CD1c-positive myeloid dendritic cell (primary cell): ENCODE measurements around the gene PELI3.
"Not testable (repeated sequence)": the region's sequence is repeated elsewhere in the genome, so short reads cannot be mapped to it uniquely, and the experiment has no call there.

ENCODE experiments used
- DNase-seq: peaks from one replicate; pipeline ENCODE4 v3.0.0-alpha.2; 2016; ENCODE audit errors: extremely low spot score

Gene PELI3, protein sequence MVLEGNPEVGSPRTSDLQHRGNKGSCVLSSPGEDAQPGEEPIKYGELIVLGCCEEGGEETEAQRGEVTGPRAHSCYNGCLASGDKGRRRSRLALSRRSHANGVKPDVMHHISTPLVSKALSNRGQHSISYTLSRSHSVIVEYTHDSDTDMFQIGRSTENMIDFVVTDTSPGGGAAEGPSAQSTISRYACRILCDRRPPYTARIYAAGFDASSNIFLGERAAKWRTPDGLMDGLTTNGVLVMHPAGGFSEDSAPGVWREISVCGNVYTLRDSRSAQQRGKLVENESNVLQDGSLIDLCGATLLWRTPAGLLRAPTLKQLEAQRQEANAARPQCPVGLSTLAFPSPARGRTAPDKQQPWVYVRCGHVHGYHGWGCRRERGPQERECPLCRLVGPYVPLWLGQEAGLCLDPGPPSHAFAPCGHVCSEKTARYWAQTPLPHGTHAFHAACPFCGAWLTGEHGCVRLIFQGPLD

DNA sequence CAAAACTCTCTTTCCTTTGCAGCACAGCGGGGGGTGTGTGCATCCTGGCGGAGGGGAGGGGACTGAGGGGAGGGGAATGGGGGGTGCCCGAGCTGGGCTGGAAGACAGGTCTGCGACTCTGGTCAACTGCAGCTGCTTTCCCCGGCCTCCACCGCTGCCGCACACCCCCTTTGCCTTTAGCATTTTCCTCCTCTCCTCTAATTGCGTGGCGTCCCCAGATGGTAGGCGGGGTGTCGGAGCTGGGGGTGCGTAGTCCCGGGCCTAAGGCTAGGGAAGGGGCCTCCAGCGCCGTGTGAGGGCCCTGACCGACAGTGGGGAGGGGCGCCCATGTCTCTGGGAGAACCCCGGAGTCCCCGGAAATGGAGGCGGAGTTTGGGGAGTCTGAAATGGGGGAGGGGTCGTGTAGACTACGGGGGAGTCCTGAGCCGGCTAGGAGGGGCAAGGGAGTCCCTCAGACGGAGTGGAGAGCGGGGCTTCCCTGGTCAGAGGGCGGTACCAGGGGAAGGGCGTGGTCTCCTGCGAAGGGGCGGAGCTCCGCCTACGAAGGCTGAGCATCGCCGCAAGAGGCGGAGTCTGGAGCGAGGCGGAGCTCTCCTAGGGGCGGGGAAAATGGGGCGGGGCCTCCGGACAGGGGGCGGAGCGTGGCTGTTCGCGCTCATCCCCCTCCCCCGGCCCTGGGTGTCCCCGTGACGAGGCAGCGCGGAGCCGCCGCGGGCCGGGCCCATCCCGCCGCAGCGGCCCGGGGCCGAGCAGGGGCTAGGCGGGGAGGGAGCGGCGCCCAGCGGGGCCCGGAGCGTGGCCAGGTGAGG, at the start of gene PELI3:
TSS of gene PELI3 (plus strand) at position 681 of the 809 bp plus-strand sequence. CDS start 1,224 bp downstream, outside the sequence.
- peak; percentile 95 for DNase-seq

DNA sequence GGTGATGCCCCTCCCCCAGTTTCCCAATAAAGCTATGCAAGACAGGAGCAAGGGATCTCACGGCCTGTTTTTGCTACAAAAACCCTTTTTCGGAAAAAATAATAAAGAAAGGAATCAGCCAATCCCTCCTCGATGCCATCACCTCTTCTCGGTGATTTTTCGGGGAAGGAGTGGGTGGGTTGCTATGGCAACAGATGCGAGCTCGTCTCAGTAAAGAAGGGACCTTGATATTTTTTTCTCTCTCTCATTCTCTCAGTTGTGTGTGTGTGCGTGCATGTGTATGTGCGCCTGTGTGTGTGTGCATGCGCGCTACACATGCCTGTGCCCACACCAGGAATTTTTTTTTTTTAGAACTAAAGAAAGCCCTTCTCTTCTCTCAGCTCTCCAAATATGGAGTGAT, 49.7 kb upstream of the PELI3 start:
- no peak for DNase-seq

DNA sequence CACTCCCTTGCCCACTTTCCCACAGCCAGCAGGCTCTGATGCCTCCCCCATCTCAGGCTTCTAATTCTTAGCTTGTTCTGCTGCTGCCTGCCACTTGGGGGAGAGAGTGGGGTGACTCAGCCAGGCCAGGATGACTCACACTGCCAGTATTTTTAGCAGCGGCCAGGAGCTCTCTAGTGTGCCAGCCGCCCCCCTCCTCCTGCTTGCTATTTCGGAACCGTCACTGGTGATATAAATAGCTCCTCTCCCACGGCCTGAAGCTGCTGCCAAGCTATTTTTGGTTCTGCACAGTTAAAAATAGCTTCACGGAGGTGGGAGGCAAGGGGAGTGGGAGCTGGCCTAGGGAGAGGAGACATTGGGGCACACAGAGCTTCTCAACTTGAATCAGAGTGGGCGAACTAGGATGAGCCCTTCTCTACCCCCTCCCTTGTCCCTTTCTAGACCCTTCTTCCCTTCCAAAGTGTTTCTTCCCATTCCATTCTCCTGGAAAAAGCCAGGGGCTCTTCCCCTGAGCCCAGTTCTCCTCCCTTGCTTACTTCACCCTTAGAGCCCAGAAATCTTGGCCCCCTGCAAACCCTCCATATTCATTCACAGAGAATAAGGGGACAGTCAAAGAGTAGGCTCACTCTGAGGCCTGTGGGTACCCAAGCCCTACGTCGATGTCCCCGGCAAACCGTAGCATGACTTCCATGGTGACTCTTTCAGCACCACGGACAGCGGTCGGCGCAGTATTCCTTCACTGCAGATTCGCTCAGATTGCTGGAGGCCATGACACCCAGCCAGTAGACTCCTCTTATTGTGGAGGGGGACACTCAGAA, 48.3 kb upstream of the PELI3 start:
- peak; percentile 81 for DNase-seq

DNA sequence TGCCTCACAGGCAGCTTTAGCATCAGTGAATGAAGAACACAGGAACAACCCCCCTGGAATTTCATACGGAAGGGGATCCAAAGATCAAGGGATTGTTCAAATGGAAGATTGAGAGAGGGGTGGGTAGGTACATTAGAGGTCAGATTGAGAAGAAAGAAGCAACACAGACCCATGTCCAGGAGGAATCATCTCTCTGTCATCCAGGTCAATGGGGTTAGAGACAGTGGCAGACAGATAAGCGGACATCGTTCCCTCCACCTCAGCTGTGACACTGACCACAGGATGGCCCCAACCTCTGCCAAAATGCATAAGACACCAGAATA, 47.8 kb upstream of the PELI3 start:
- DNase-seq = no peak

DNA sequence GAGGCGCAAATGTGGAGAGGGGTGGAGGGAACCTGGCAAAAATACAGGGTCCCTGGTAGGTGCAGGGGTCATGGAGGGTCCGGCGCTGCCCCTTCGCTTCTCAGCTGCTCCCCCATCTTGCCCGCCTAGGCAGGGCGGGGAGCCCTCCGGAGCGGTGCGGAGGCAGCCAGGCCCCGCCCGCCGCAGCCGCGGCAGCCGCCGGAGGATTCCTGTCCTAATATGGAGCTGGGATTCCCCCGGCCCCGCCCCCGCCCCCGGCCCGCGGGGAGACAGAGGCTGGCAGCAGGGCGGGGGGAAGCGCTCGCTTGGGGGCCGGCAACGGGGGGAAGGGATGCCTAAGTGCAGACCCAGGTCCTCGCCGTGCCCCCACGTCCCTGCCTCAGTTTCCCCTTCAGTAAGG, 46.9 kb upstream of the PELI3 start:
- no peak for DNase-seq

DNA sequence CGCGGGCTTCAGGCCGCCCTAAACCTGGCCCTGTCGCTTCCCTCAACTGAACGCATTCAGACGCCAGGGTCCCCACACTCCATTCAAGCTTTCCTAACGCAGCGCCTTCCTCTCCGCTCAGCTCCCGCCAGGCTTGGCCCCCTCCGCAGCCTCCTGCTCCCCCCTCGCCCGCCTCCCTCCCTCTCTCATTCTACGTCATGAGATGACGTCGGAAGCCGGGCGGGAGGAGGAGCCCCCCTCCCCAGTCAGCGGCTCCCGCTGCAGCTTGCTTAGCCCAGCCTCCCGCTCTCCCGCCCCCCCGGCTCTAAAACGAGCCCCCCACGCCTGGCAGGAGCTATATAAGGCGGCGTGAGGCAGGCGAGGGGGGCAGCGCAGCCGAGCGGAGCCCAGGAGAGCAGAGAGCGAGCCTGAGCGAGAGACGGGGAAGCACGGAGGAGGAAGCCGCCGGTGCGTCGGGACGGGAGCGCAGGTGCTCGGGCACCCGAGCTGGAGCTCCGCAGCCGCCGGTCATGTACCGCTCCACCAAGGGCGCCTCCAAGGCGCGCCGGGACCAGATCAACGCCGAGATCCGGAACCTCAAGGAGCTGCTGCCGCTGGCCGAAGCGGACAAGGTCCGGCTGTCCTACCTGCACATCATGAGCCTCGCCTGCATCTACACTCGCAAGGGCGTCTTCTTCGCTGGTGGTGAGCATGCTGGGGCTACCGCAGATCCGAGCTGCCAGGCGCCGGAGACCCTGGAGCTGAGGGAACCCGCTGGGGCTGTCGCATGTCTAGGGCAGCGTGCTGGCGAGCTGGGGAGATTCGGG, 45.8 kb upstream of the PELI3 start, which contains the start of gene NPAS4:
TSS of gene NPAS4 (plus strand) at position 365 of the 806 bp plus-strand sequence. CDS start at position 510, 145 bp downstream.
- DNase-seq = no peak

DNA sequence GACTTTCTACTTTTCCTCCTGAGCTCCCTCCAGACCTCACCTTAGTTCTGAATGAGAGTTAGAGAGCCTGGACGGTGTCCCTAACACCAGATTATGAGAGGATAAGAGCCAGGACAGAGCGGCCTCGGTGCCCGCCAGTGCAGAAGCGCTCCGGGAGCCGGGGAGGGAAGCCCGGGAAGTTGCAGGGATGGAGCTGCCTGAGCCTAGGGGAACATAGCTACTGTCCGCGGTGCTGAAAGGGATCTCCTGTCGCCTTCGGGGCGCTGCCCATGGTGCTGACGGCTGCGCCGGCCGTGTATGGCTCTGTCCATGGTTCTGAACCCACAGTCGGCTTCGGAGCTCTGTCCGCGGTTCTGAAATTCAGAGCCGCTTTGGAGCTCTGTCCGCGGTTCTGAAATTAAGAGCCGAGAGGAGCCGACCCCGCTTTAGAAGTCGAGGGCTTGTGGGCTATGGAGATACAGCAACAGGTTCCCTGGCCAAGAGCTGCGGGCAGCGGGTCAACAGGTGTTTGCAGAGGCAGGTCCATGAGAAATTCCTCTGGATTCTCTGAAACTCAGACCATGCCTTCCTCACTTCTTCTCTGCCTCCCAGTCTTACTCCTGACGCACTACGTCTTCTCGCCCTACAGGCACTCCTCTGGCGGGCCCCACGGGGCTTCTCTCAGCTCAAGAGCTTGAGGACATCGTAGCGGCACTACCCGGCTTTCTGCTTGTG, 45.1 kb upstream of the PELI3 start:
- peak; percentile 96 for DNase-seq

DNA sequence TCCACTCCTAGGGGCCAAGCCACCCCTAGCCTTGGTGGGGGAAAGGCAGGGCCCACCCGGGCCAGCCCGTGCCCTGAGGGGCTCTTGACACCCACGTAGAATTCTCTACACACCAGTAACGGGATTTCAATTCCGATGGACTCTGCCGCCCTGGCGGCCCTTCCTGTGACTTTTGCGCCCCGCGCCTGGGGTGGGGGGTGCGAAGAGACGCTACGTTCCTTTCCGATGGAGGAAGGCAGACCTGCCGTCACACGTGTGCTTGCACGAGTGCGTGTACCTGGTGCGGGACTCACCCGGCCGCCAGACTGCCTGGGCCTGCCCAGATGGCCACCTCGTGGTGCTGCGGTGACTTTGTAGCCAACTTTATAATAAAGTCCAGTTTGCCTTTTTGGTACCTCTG, 40.4 kb upstream of the PELI3 start:
- DNase-seq = no peak

DNA sequence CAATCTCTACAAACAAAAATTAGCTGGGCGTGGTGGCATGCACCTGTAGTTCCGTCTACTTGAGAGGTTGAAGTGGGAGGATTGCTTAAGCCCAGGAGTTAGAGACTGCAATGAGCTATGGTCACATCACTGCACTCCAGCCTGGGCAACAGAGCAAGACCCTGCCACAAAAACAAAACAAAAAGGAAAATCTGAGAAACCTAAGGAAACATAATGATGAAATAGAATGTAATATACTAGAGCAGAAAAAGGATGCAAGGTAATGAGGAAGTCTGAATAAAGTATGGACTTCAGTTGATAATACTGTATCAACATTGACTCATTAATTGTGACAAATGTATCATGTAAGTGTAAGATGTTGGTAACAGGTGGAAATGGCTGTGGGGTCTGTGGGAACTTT, 37.8 kb upstream of the PELI3 start:
- no peak for DNase-seq

DNA sequence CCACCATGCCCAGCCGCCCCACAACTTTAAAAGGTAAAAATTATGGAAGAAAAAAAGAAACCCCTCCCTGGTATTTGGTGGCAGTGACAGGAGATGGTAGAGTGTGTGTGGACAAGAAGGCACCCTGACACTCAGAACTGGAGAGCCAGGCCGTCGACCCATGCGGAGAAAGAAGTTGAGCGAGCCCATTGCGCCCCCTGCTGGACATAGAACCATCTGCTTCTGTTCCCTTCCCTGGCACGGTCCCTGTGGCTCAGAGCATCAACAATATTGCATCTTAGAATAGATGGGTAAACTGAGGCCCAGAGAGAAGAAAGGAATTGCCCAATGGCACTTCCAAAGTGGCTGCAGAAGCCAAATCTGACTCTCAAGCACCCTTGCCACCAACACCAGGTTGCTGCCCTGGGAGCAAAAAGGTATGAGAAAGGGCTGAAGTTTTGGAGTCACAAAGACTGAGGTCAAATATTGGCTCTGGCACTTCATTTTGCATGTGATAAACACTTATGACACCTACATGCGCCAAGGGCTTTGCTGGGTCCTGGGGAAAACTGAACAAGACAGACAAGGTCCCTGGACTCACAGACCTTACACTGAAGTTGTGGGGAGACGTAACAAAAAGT, 36.6 kb upstream of the PELI3 start:
- DNase-seq = peak; percentile 81

DNA sequence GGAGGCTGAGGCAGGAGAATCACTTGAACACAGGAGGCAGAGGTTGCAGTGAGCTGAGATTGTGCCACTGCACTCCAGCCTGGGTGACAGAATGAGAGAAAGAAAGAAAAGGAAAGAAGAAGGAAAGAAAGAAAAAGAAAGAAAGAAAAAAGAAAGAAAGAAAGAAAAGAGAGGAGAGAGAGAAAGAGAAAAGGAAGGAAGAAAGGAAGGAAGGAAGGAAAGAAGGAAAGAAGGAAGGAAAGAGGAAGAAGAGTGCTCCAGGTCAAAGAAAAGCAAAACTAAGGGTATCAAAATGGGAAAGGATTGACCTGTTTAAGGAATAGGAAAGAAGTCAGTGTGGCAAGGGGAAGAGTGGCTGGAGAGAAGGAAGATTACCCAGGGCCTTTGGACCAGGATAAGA, 35.4 kb upstream of the PELI3 start:
- DNase-seq = not testable (repeated sequence)

DNA sequence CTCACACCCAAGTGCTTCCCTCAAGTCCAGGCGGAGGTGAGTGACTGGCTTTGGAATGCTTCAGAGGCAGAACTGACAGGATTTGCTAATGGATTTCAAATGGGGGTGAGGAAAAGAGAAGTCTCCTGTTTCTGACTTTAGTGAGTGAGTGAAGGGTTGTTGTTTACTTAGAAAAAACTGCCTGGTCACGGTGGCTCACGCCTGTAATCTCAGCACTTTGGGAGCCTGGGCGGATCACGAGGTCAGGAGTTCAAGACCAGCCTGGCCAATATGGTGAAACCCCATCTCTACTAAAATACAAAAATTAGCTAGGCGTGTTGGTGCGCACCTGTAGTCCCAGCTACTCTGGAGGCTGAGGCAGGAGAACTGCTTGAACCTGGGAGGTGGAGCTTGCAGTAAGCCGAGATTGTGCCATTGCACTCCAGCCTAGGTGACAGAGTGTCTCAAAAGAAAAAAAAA, 34.8 kb upstream of the PELI3 start:
- DNase-seq = peak; percentile 2

DNA sequence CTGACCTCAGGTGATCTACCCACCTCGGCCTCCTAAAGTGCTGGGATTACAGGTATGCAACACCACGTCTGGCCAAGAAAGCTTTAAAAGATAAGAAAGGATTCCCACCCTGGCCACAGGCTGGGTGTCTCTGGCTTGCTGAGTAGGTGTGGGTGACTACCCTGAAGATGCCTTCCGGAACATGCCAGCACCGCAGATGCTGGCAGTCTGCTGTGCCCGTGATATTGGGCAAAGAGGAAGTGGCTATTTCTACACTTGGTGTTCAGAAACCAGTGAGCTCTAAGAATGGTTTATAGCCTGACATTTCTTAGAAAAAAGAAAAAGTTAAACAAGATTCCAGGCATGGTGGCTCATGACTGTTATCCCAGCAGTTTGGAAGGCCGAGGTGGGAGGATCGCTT, 34.1 kb upstream of the PELI3 start:
- DNase-seq = peak; percentile 47

DNA sequence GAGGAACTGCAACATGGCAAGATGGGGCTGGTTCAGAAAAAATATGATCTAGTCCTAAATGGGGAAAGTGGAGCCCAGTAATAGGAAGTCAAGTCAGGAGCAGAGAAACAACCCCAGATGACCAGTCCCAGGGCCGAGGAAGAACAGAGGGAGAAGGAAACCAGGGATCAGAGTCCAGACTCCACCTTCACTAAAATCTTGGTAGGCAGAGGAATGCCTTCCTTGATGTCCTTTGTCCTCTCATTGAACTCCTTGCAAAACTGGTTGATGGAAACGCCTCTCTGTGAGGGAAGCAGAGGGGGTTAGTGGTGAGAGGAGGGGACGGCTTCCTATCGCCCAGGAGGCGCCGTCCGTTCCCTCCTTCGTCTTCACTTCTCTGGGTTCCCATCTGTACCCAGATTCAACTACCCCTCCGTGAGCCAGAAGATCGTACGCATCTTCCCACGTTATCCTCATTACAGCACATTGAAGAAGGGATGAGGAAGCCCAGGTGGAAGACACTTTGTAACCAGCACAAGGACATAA, 28.7 kb upstream of the PELI3 start:
- DNase-seq = no peak

DNA sequence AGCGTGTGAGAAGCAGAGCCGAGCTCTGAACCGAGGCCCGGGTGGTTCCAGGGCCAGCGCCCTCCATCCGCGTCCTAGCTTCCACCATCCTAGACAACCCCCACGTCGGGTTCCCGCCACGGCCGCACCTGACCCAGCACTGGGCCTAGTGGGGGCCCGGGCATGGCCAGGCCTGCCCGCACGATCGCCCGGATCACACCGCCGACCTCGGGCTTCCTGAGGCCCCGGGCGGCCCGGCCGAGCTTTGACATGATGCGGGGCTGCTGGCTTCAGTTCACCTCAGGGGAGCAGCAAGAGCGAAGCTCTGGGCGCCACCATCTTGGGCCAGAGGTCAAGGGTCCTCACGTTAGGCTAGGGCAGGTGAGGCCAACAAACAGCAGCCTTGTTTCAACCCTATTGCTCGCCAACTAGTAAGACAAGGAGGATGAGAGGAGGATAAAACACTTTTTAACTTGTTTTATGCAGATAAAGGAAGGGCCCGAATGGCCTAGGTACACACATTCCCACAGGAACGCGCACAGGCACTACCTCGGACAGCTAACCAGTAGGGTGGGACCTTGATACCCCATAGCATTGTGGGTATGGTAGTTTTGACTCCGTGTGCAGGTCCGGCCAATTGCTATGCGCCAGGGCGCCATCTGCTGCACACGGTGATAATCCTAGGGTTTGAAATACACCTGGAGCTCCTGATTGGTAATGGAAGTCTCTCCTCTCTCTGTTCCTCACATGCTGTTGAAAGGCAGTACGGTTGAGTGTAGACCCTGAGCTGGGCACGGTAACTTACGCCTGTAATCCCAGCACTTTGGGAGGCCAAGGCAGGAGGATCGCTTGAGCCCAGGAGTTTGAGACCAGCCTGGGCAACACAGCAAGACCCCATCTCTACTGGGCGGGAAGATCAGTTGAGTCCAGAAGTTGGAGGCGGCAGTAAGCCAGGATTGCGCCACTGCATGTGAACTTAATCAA, 27.9 kb upstream of the PELI3 start, which contains the start of gene MRPL11:
TSS of gene MRPL11 (minus strand) at position 345 of the 963 bp plus-strand sequence. CDS start at position 251, 94 bp downstream.
- DNase-seq = peak; percentile 91

DNA sequence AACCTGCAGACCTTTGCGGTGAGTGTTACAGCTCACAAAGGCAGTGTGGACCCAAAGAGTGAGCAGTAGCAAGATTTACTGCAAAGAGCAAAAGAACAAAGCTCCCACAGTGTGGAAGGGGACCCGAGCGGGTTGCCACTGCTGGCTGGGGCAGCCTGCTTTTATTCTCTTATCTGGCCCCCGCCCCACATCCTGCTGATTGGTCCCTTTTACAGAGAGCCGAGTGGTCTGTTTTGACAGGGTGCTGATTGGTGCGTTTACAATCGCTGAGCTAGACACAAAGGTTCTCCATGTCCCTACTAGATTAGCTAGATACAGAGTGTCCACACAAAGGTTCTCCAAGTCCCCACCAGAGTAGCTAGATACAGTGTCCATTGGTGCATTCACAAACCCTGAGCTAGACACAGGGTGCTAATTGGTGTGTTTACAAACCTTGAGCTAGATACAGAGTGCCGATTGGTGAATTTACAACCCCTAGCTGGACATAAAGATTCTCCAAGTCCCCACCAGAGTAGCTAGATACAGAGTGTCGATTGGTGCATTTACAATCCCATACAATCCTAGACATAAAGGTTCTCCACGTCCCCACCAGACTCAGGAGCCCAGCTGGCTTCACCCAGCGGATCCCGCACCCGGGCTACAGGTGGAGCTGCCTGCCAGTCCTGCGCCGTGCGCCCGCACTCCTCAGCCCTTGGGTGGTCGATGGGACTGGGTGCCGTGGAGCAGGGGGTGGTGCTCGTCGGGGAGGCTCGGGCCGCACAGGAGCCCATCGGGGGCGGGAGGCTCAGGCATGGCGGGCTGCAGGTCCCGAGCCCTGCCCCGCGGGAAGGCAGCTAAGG, 26.4 kb upstream of the PELI3 start:
- DNase-seq = not testable (repeated sequence)

DNA sequence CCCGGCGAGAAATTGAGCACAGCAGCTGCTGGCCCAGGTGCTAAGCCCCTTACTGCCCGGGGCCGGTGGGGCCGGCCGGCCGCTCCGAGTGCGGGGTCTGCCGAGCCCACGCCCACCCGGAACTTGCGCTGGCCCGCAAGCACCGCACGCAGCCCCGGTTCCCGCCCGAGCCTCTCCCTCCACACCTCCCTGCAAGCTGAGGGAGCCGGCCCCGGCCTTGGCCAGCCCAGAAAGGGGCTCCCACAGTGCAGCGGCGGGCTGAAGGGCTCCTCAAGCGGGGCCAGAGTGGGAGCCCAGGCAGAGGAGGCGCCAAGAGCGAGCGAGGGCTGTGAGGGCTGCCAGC, 25.8 kb upstream of the PELI3 start:
- DNase-seq = not testable (repeated sequence)
